SK-N-SH (cell line): ENCODE measurements around the gene SLX4IP. TPM values are rescaled to one million over a fixed set of nuclear protein-coding genes. Genes with fewer than 3 reads are reported as not detected.

Experiments
- CTCF ChIA-PET: fragments of 300-600, 350-600 bp; formaldehyde crosslinking; extraction: SDS; loops from one replicate; lab custom pipeline; 2021; lab: Yijun Ruan, JAX
- POLR2A ChIA-PET: fragments of 350-600 bp; sonication (Branson Sonifier 250); formaldehyde crosslinking; extraction: SDS; loops from one replicate; lab custom pipeline; 2020; ENCODE audit warnings: antibody characterized with exemption, inconsistent platforms; lab: Yijun Ruan, JAX
- DNase-seq: peaks from one replicate; pipeline ENCODE4 v3.0.0; 2012
- H2AFZ ChIP-seq: fragments of 200-600 bp; sonication (generic); 2 replicates; pipeline ENCODE4 v1.8.1; 2016; ENCODE audit warnings: antibody characterized with exemption, mild to moderate bottlenecking, low read depth
- H3F3A ChIP-seq: fragments of 200-600 bp; sonication (generic); replicated peaks from 2 replicates; pipeline ENCODE3; 2016; ENCODE audit warnings: antibody characterized with exemption, mild to moderate bottlenecking; ENCODE audit not compliant: insufficient read depth
- H3K27ac ChIP-seq, 2 experiments: fragments of 200-500 bp in 1 of 2; fragments of 200-600 bp in 1 of 2; sonication (Bioruptor generic) in 1 of 2; sonication (generic), shearing (Covaris generic) in 1 of 2; 2 replicates each; pipeline versions ENCODE4 v1.5.1 to v1.6.1; 2014 to 2016; ENCODE audit warnings: low read depth in 2 of 2, inconsistent platforms in 1 of 2, low read length in 1 of 2, mild to moderate bottlenecking in 1 of 2, mixed read lengths in 1 of 2
- H3K27me3 ChIP-seq: fragments of 200-600 bp; sonication (generic), shearing (Covaris generic); 2 replicates; pipeline ENCODE4 v1.6.1; 2016; ENCODE audit warnings: mixed run types; ENCODE audit not compliant: insufficient read depth
- H3K36me3 ChIP-seq, 2 experiments: fragments of 200-500 bp in 1 of 2; fragments of 200-600 bp in 1 of 2; sonication (Bioruptor generic) in 1 of 2; sonication (generic) in 1 of 2; replicated peaks in 1 of 2; 2 replicates each; pipeline versions ENCODE3 to v1.5.1; 2014 to 2016; ENCODE audit warnings: low read length in 1 of 2, mild to moderate bottlenecking in 1 of 2; ENCODE audit not compliant: insufficient read depth in 2 of 2, control insufficient read depth in 1 of 2
- H3K4me1 ChIP-seq, 2 experiments: fragments of 200-500 bp in 1 of 2; fragments of 200-600 bp in 1 of 2; sonication (Bioruptor generic) in 1 of 2; sonication (generic), shearing (Covaris generic) in 1 of 2; 2 replicates each; pipeline versions ENCODE4 v1.5.1 to v1.6.1; 2014 to 2016; ENCODE audit warnings: low read depth in 1 of 2, low read length in 1 of 2, mixed run types in 1 of 2; ENCODE audit not compliant: insufficient read depth in 2 of 2, control insufficient read depth in 1 of 2
- H3K4me2 ChIP-seq: fragments of 200-600 bp; sonication (generic), shearing (Covaris generic); 2 replicates; pipeline ENCODE4 v1.6.1; 2017; ENCODE audit warnings: mixed run types
- H3K4me3 ChIP-seq, 2 experiments: fragments of 200-500 bp in 1 of 2; fragments of 200-600 bp in 1 of 2; sonication (Bioruptor generic) in 1 of 2; sonication (generic), shearing (Covaris generic) in 1 of 2; 2 replicates each; pipeline versions ENCODE4 v1.5.1 to v1.8.1; 2014 to 2016; ENCODE audit warnings: low read depth in 2 of 2, inconsistent platforms in 1 of 2, low read length in 1 of 2, mild to moderate bottlenecking in 1 of 2, mixed read lengths in 1 of 2, moderate library complexity in 1 of 2
- H3K79me2 ChIP-seq: fragments of 200-600 bp; sonication (generic); 2 replicates; pipeline ENCODE4 v1.8.1; 2017; ENCODE audit warnings: mild to moderate bottlenecking; ENCODE audit not compliant: insufficient read depth
- H3K9ac ChIP-seq: fragments of 200-600 bp; sonication (generic); 2 replicates; pipeline ENCODE4 v1.6.1; 2017; ENCODE audit warnings: mixed run types
- H3K9me2 ChIP-seq: fragments of 200-600 bp; sonication (generic); 2 replicates; pipeline ENCODE4 v1.6.1; 2017; ENCODE audit warnings: mixed run types
- H3K9me3 ChIP-seq: fragments of 200-600 bp; sonication (generic); 2 replicates; pipeline ENCODE4 v1.6.1; 2017; ENCODE audit warnings: mixed run types, mild to moderate bottlenecking, moderate library complexity
- H4K20me1 ChIP-seq: fragments of 200-600 bp; sonication (generic); 2 replicates; pipeline ENCODE4 v1.6.1; 2017; ENCODE audit warnings: mild to moderate bottlenecking, mixed run types; ENCODE audit not compliant: insufficient read depth
- CHD2 ChIP-seq: fragments of 150-350 bp; IDR thresholded peaks from 2 replicates; pipeline ENCODE4 v1.6.1; 2018; ENCODE audit warnings: low read length; ENCODE audit not compliant: partially characterized antibody
- CTCF ChIP-seq: fragments of 200-600 bp; sonication (generic); IDR thresholded peaks from 2 replicates; pipeline ENCODE4 v1.6.1; 2017; ENCODE audit warnings: antibody characterized with exemption, mild to moderate bottlenecking, moderate library complexity
- ELF1 ChIP-seq: IDR thresholded peaks from 2 replicates; pipeline ENCODE4 v1.4.0; 2012
- MEF2A ChIP-seq: IDR thresholded peaks from 2 replicates; pipeline ENCODE4 v1.4.0; 2012; ENCODE audit warnings: low read depth, borderline replicate concordance
- NFIC ChIP-seq: IDR thresholded peaks from 2 replicates; pipeline ENCODE4 v1.4.0; 2012; ENCODE audit warnings: borderline replicate concordance
- PBX3 ChIP-seq: IDR thresholded peaks from 2 replicates; pipeline ENCODE4; 2012
- POLR2AphosphoS5 ChIP-seq: IDR thresholded peaks from 2 replicates; pipeline ENCODE4 v1.6.1; 2012; ENCODE audit warnings: low read depth, low read length
- RAD21 ChIP-seq: IDR thresholded peaks from 2 replicates; pipeline ENCODE4 v1.6.1; 2012; ENCODE audit warnings: mild to moderate bottlenecking, low read length
- RFX5 ChIP-seq: IDR thresholded peaks from 2 replicates; pipeline ENCODE4 v1.6.1; 2012; ENCODE audit warnings: mild to moderate bottlenecking, improper control_type of control experiment, low read length
- RXRA ChIP-seq: IDR thresholded peaks from 2 replicates; pipeline ENCODE4 v1.4.0; 2012; ENCODE audit warnings: low read depth, mild to moderate bottlenecking, borderline replicate concordance
- SIN3A ChIP-seq: IDR thresholded peaks from 2 replicates; pipeline ENCODE4 v1.6.1; 2012; ENCODE audit warnings: low read depth, mild to moderate bottlenecking, low read length, moderate library complexity, borderline replicate concordance
- TEAD4 ChIP-seq: IDR thresholded peaks from 2 replicates; pipeline ENCODE4 v1.4.0; 2012; ENCODE audit warnings: mild to moderate bottlenecking, borderline replicate concordance; ENCODE audit not compliant: insufficient read depth
- USF1 ChIP-seq: IDR thresholded peaks from 2 replicates; pipeline ENCODE4 v1.4.0; 2012; ENCODE audit warnings: low read depth, borderline replicate concordance
- YY1 ChIP-seq: IDR thresholded peaks from 2 replicates; pipeline ENCODE4 v1.4.0; 2012; ENCODE audit warnings: low read depth, mild to moderate bottlenecking
- ZBTB33 ChIP-seq: IDR thresholded peaks from 2 replicates; pipeline ENCODE4 v1.4.0; 2012; ENCODE audit warnings: low read depth, borderline replicate concordance
- WGBS: methylation state at CpG from one replicate; pipeline ENCODE4 v1.1.6; 2017; ENCODE audit warnings: low lambda C conversion rate; 5-methylcytosine and 5-hydroxymethylcytosine counted together
- polyA plus RNA-seq, 3 experiments: library from polyadenylated mRNA; depleted of rRNA; stranded (reverse); fragments of >200 nt; gene quantifications; 2 replicates each; pipeline ENCODE4 v1.2.3, GENCODE V29; 2012

SLX4IP gene
- polyA plus RNA-seq, 1 of the 3 experiments (the other 2 are of a cell fraction), result 1.3 TPM

- TF ChIP-seq ZBTB33, result no peak
Observed at GRCh38 chr20:10490257-10490656, 55.2 kb downstream of the SLX4IP start (continued).

GRCh38 chr20:10490706-10491105 is 55.6 kb downstream of the SLX4IP start:
- Histone ChIP-seq H3K9ac (no peak overlapping the region), H3K4me2 (no peak overlapping the region), H3K4me3 (no peak overlapping the region), H3K27ac (no peak overlapping the region), H3K27me3 (no peaks in the 10 kb centered on the region), H3F3A (no peaks in the 10 kb centered on the region), H3K9me2 (no peaks in the 10 kb centered on the region), H4K20me1 (no peaks in the 10 kb centered on the region), H3K9me3 (no peaks in the 10 kb centered on the region), H3K36me3 (no peaks in the 10 kb centered on the region), H3K79me2 (no peaks in the 10 kb centered on the region; the same call in 1 of the 2 replicates), H2AFZ (no peak overlapping the region), H3K4me1 (no peaks in the 10 kb centered on the region; a peak in 3 of 4 replicates)
- 82% methylated on average over 1 of the region's 1 CpG for WGBS
- no peak for DNase-seq
- TF ChIP-seq ELF1 (no peak), POLR2AphosphoS5 (no peak), PBX3 (no peak), RXRA (no peak), NFIC (no peak), TEAD4 (no peak), SIN3A (no peak), CHD2 (no peak), YY1 (no peak), CTCF (no peak), RAD21 (no peak), USF1 (no peak), RFX5 (no peak), ZBTB33 (no peak), MEF2A (no peak)
- POLR2A ChIA-PET, result no interaction called here
- CTCF ChIA-PET, result interaction anchor here (1.5 kb wide), 1 partner anchor 37 kb away, joined by 4 read pairs; no protein-coding TSS in a partner anchor
